Measurements from ENCODE around the gene RAB15.

- no peak for TF ChIP-seq CTCF (IDR thresholded peaks at IDR 0.05)
- no peak for TF ChIP-seq POLR2AphosphoS5 (IDR thresholded peaks at IDR 0.05)
- TF ChIP-seq POLR2A (IDR thresholded peaks at IDR 0.05), result no peak
Observed at GRCh38 chr14:64973026-64973442, 898 bp upstream of the RAB15 start.

All from stomach (tissue), 4 donors.